ENCODE measurements around the gene RNF222. TPM values are rescaled to one million over a fixed set of nuclear protein-coding genes. Genes with fewer than 3 reads are reported as not detected.

The RNF222 gene
- total and polyA plus RNA-seq, 2 of the 4 experiments (the other 2 are of a cell fraction), result not detected

DNA sequence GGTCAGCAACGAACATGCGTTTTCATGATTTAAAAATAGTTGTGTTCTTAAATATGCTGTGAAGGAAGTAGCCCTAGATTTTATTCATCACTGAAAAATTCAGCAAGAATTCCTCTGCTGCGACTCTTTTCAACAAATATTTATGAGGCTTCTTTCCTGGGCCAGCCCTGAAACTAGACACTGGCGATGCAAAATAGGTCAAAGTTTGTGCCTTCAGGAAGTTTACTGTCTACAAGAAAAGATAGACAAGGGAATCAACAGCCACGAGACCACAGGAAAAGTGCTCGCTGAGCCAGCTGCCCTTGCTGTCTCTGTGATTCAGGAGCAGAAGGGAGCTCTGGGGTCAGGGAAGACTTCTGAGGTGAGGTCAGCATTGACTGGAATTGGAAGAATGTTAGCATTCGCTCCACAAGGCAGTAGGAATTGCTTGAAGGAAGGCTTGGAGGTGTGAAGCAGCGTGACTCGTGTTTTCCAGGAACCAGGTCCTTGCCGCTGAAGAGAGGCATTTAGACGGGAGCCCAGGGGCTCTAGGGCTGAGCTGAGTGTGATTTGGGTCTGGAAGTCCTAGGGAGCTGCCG, 12.7 kb downstream of the RNF222 start:
- H3K18ac ChIP-seq (ENCODE audit: low read depth, low read length), result peak overlapping the region; percentile 7
- H3K9me3 ChIP-seq (ENCODE audit: control insufficient read depth, insufficient read depth, low read length), result no peaks in the 10 kb centered on the region
- H2BK15ac ChIP-seq (ENCODE audit: low read depth, low read length), result peak overlapping the region; percentile 75; the same call in 2 of the 3 replicates
- H3K23ac ChIP-seq (ENCODE audit: low read depth, low read length), result peak overlapping the region; percentile 97
- peak overlapping the region; percentile 38 to 86 for H4K8ac ChIP-seq (ENCODE audit: low read depth in 2 of 2, low read length in 2 of 2)
- dilution Hi-C loops (cut with HindIII; ENCODE audit: low sequenced_read_pairs, unreplicated experiment), result no loop called here
- peak overlapping the region; percentile 98 for H2BK120ac ChIP-seq (ENCODE audit: low read depth, low read length)
- H3K9ac ChIP-seq (ENCODE audit: low read depth, low read length), result peak overlapping the region; percentile 13
- H4K20me1 ChIP-seq (ENCODE audit: insufficient read depth, low read length), result peaks cover 34% of the 10 kb centered on the region; the same call in 1 of the 2 replicates
- peak overlapping the region; percentile 96 for H3K4ac ChIP-seq (ENCODE audit: low read depth, low read length)
- H2BK5ac ChIP-seq (ENCODE audit: low read depth, low read length, poor library complexity, severe bottlenecking), result peak overlapping the region; percentile 90
- no peak overlapping the region for H3K4me3 ChIP-seq (ENCODE audit: insufficient read depth, low read depth, low read length)
- H3K36me3 ChIP-seq (ENCODE audit: control insufficient read depth, insufficient read depth, low read length), result peaks cover 13% of the 10 kb centered on the region
- peaks cover 2 to 29% of the 10 kb centered on the region in 2 experiments; a peak in 3 of 4 replicates for H3K79me1 ChIP-seq (ENCODE audit: low read depth in 1 of 2, low read length in 2 of 2)
- in situ Hi-C loops (cut with MboI; ENCODE audit: low sequenced_read_pairs), result no loop called here
- DNase-seq, result peak; percentile 93
- ATAC-seq (ENCODE audit: low read depth), result peak; percentile 48
- BruUV-seq (replicated peaks), result no TSS peak
- H3K14ac ChIP-seq (replicated peaks; ENCODE audit: low read depth, low read length), result peak overlapping the region; percentile 95
- H2BK20ac ChIP-seq (ENCODE audit: low read depth, low read length), result peak overlapping the region; percentile 86
- WGBS, 2 experiments (ENCODE audit: extremely low coverage in 2 of 2, insufficient read length in 1 of 2), result no CpG with 5 or more reads among the region's 12 CpGs
- peak overlapping the region; percentile 73 for H2AFZ ChIP-seq (replicated peaks; ENCODE audit: low read length, poor library complexity)
- peak overlapping the region; percentile 88 for H2AK5ac ChIP-seq (ENCODE audit: low read depth, low read length)
- peak overlapping the region; percentile 97 for H4K91ac ChIP-seq (ENCODE audit: insufficient read depth, low read depth, low read length)
- H2AK9ac ChIP-seq (replicated peaks; ENCODE audit: low read depth, low read length, poor library complexity), result peak overlapping the region; percentile 45
- H3K27me3 ChIP-seq (ENCODE audit: control insufficient read depth, insufficient read depth, low read length), result no peaks in the 10 kb centered on the region
- peak overlapping the region; percentile 34 for H3K4me2 ChIP-seq (ENCODE audit: low read depth, low read length)
- peaks cover 4% of the 10 kb centered on the region for H3K9me1 ChIP-seq (ENCODE audit: insufficient read depth, low read length)
- ChIA-PET POLR2A (ENCODE audit: unreplicated experiment) (no interaction called here), CTCF (interaction anchor here (0.7 kb wide), 1 partner anchor 69 kb away, joined by 3 read pairs; no protein-coding TSS in a partner anchor)
- H3K56ac ChIP-seq (ENCODE audit: extremely low read depth, insufficient read depth, low read length), result peak overlapping the region; percentile 88; the same call in 1 of the 2 replicates
- intact Hi-C loops (cut with micrococcal nuclease), result loop anchor here (10.0 kb wide), 1 partner anchor 240 kb away; no protein-coding TSS in a partner anchor
- H4K5ac ChIP-seq (ENCODE audit: low read depth, low read length), result peak overlapping the region; percentile 2; the same call in 1 of the 2 replicates
- H3K27ac ChIP-seq (ENCODE audit: insufficient read depth, low read length), result peak overlapping the region; percentile 89
- H3K4me1 ChIP-seq (ENCODE audit: control insufficient read depth, insufficient read depth, low read length), result peaks cover 14% of the 10 kb centered on the region
- TF ChIP-seq RFX5 (IDR thresholded peaks at IDR 0.05; ENCODE audit: low read depth, low read length) (no peak), BHLHE40 (IDR thresholded peaks at IDR 0.05; ENCODE audit: low read depth, low read length) (peak; percentile 83), POLR2A (IDR thresholded peaks at IDR 0.05; ENCODE audit: low read depth, low read length) (no peak), RCOR1 (IDR thresholded peaks at IDR 0.05; ENCODE audit: insufficient replicate concordance, low read length) (peak; percentile 21), FOS (IDR thresholded peaks at IDR 0.05; ENCODE audit: low read depth, low read length) (no peak), CEBPB (IDR thresholded peaks at IDR 0.05; ENCODE audit: low read depth, low read length) (no peak), RAD21 (IDR thresholded peaks at IDR 0.05; ENCODE audit: low read length) (no peak), MAFK (IDR thresholded peaks at IDR 0.05; ENCODE audit: low read depth, low read length) (peak; percentile 12; the same call in 1 of the 2 replicates), MAZ (IDR thresholded peaks at IDR 0.05; ENCODE audit: borderline replicate concordance, low read depth, low read length) (no peak), CHD1 (IDR thresholded peaks at IDR 0.05; ENCODE audit: low read depth, low read length) (no peak), MXI1 (IDR thresholded peaks at IDR 0.05; ENCODE audit: borderline replicate concordance, low read depth, low read length) (no peak), SMC3 (IDR thresholded peaks at IDR 0.05; ENCODE audit: low read depth, low read length) (no peak)
- TF ChIP-seq, protein P1, sequence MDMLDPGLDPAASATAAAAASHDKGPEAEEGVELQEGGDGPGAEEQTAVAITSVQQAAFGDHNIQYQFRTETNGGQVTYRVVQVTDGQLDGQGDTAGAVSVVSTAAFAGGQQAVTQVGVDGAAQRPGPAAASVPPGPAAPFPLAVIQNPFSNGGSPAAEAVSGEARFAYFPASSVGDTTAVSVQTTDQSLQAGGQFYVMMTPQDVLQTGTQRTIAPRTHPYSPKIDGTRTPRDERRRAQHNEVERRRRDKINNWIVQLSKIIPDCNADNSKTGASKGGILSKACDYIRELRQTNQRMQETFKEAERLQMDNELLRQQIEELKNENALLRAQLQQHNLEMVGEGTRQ (IDR thresholded peaks at IDR 0.05; ENCODE audit: low read depth, low read length), result peak; percentile 9; the same call in 1 of the 2 replicates
- TF ChIP-seq, protein P2, sequence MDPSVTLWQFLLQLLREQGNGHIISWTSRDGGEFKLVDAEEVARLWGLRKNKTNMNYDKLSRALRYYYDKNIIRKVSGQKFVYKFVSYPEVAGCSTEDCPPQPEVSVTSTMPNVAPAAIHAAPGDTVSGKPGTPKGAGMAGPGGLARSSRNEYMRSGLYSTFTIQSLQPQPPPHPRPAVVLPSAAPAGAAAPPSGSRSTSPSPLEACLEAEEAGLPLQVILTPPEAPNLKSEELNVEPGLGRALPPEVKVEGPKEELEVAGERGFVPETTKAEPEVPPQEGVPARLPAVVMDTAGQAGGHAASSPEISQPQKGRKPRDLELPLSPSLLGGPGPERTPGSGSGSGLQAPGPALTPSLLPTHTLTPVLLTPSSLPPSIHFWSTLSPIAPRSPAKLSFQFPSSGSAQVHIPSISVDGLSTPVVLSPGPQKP (IDR thresholded peaks at IDR 0.05; ENCODE audit: borderline replicate concordance, low read depth, low read length), result no peak
- TF ChIP-seq, protein P3, sequence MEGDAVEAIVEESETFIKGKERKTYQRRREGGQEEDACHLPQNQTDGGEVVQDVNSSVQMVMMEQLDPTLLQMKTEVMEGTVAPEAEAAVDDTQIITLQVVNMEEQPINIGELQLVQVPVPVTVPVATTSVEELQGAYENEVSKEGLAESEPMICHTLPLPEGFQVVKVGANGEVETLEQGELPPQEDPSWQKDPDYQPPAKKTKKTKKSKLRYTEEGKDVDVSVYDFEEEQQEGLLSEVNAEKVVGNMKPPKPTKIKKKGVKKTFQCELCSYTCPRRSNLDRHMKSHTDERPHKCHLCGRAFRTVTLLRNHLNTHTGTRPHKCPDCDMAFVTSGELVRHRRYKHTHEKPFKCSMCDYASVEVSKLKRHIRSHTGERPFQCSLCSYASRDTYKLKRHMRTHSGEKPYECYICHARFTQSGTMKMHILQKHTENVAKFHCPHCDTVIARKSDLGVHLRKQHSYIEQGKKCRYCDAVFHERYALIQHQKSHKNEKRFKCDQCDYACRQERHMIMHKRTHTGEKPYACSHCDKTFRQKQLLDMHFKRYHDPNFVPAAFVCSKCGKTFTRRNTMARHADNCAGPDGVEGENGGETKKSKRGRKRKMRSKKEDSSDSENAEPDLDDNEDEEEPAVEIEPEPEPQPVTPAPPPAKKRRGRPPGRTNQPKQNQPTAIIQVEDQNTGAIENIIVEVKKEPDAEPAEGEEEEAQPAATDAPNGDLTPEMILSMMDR (conservative IDR thresholded peaks at IDR 0.05; ENCODE audit: low read depth, low read length), result no peak

Data from IMR-90 (cell line).